HG02970 (cell line): ENCODE data around the gene NFS1.
"Not testable (repeated sequence)": the region's sequence is repeated elsewhere in the genome, so short reads cannot be mapped to it uniquely, and the experiment has no call there.

ENCODE experiments used
- ATAC-seq: cut with Tn5 transposase; IDR thresholded peaks from one replicate; pipeline ENCODE4 v1.9.1; 2021; ENCODE audit warnings: mild to moderate bottlenecking, moderate library complexity, moderate number of reproducible peaks; ENCODE audit not compliant: unreplicated experiment, low FRiP score

The NFS1 gene

GRCh38 chr20:35710884-35711587 lies 11.9 kb upstream of the NFS1 start:
- ATAC-seq: no peak

DNA sequence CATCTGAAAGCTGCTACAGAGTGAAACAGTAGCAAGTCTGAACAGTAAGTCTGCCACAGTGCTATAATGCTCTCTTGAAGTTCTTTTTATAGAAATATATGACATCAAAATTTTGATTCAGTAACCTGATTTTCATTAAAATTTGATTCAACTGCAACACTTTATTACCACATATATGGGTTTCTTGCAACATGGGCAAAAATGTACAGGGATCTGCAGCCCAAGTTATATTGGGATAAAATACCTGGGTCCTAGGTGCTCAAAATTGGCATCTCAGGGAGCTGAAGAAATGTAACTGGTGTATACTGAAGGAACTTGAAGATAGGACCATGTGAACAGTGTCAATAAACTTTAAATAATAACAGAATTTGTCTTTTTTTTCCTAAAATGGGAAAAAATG lies 10.9 kb upstream of the NFS1 start:
- no peak for ATAC-seq

DNA sequence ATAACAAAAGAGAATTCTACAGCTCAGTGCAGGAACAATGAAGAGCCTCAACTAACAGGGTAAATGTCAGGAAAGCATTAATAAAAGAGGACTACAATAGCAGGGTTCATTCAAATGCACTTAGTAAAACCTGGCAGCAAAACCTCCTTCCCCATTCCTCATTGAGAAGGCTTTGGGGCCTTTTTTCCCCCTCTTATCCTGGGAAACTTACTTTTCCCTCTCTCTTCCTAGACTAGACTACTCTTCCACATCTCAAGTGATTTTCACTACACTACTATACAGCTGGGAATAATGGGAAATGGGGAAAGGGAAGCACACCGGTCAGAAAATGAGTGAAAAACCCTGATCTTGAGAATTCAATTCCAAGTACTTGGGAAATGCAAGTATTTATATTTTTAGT lies 10.1 kb upstream of the NFS1 start:
- ATAC-seq: no peak

- no peak for ATAC-seq
Measured at GRCh38 chr20:35708502-35708901, 9.3 kb upstream of the NFS1 start.

DNA sequence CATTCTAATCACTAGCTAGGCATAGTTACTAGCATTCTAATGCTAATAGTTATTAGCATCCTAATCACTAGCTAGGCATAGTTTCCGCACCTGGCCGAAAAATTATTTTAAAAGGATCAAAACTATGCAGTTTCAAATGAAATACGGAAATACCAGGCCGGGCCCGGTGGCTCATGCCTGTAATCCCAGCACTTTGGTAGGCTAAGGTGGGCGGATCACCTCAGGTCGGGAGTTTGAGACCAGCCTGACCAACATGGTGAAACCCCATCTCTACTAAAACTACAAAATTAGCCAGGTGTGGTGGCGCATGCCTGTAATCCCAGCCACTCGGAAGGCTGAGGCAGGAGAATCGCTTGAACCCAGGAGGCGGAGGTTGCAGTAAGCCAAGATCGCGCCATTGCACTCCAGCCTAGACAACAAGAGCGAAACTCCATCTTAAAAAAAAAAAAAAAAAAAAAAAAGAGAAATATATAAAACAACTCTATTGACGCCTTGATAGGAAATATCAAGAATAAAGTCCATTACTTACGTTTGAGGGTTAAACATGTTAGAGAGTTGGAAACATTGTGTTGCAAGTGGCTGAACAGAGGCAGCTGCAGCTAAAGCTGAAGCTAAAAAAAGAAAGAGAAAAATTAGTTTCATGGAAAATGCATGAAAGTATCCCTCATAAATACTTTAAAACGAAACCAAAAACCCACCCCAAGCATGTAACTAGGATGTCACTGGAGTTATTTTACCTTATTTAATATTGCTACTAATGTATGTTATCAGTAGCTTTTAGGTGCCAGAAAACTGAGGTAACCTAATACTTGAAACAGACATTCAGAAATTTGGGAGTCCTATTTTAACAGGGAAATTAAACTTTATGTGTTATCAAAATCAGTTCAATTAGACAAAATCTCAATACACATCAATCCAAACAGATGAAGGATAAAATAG lies 7.7 kb upstream of the NFS1 start:
- not testable (repeated sequence) for ATAC-seq

DNA sequence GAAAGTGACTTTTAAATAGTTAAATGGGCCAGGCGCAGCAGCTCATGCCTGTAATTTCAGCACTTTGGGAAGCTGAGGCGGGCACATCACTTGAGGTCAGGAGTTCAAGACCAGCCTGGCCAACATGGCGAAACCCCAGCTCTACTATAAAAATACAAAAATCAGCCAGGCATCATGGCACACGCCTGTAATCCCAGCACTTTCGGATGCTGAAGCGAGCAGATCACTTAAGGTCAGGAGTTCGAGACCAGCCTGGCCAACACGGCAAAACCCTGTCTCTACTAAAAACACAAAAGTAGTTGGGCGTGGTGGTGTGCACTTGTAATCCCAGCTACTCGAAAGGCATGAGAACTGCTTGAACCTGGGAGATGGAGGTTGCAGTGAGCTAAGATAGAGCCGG lies 6.7 kb upstream of the NFS1 start:
- ATAC-seq: not testable (repeated sequence)

- no peak for ATAC-seq
Measured at GRCh38 chr20:35704514-35705261, 5.5 kb upstream of the NFS1 start.

GRCh38 chr20:35702824-35703695 lies 3.9 kb upstream of the NFS1 start:
- no peak for ATAC-seq

GRCh38 chr20:35702051-35702823 lies 3.1 kb upstream of the NFS1 start:
- no peak for ATAC-seq

GRCh38 chr20:35700625-35701148 lies 1.5 kb upstream of the NFS1 start:
- no peak for ATAC-seq

- ATAC-seq: no peak
Measured at GRCh38 chr20:35699957-35700624, 939 bp upstream of the NFS1 start.

- ATAC-seq: no peak
Measured at GRCh38 chr20:35698298-35699126, 640 bp downstream of the NFS1 start.

DNA sequence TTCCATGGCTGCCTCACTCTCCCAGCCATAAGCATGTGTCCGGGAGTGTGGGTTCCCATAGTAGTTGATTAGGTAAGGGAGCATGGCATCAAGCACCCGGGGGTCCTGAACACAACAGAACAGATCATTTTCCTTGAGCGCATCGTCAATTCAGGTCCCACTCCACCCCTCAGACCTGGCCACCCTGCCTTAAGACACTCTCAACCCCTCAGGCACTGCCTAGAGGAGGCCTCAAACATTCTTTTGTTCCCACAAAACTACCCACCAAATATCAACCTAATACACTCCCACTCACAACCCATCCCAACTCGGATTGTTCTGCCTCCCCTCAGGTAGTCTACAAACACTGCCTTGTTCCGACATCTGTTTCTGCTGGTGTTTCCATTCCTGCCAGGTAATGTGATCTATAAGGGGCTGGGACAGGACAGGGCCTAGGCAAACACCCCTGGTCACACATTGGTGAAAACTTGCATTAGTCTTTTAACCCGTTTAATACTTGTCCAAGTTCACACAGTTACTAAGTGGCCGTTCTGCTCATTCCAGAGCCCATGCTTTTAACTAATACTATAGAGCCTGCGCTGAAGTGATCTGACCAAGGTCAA lies 1.4 kb downstream of the NFS1 start:
- ATAC-seq: no peak

GRCh38 chr20:35695978-35696377 lies 3.2 kb downstream of the NFS1 start:
- ATAC-seq: no peak

GRCh38 chr20:35695245-35695749 lies 3.9 kb downstream of the NFS1 start:
- no peak for ATAC-seq

DNA sequence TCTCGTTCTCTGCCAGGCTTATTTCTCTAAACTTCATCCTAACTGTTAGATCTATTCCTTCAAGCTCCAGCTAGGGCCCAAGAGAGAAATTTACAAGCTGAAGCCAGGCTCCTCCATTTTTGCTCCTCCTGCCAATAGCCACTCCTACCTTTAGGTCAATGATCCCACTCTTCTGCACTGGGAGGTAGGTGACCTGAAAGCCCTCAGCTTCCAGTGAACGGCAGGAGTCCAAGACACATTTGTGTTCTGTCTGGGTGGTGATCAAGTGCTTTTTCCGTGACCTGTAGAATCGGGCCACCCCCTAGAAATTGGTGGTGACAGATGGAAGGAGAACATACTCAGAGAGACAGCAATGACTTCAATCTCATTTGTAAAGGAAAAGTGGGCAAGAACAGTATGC lies 8.9 kb downstream of the NFS1 start:
- ATAC-seq: no peak

DNA sequence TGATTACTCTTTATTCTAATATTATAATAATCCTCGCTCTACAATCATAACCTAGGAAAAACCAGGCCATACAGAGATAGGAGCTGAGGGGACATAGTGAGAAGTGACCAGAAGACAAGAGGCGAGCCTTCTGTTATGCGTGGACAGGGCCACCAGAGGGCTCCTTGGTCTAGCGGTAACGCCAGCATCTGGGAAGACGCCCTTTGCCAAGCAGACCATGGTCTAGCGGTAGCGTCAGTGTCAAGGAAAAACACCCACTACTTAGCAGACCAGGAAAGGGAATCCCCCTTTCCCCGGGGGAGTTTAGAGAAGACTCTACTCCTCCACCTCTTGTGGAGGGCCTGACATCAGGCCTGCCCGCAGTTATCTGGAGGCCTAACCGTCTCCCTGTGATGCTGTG lies 12.3 kb downstream of the NFS1 start:
- not testable (repeated sequence) for ATAC-seq
